HG03571 (cell line): ENCODE measurements around the gene SLC7A6.

Source experiments
- ATAC-seq: cut with Tn5 transposase; IDR thresholded peaks from one replicate; pipeline ENCODE4 v1.9.1; 2021; ENCODE audit not compliant: unreplicated experiment

Gene SLC7A6

GRCh38 chr16:68253721-68254120 lies 10.6 kb upstream of the SLC7A6 start:
- no peak for ATAC-seq

GRCh38 chr16:68255712-68256111 lies 8.6 kb upstream of the SLC7A6 start:
- ATAC-seq: no peak

GRCh38 chr16:68257251-68257905 lies 6.9 kb upstream of the SLC7A6 start:
- no peak for ATAC-seq

- ATAC-seq: no peak
Measured at GRCh38 chr16:68257906-68258800, 6.2 kb upstream of the SLC7A6 start.

GRCh38 chr16:68259007-68259825 lies 5.1 kb upstream of the SLC7A6 start:
- no peak for ATAC-seq

- peak; percentile 7 for ATAC-seq
Measured at GRCh38 chr16:68263559-68264127, 683 bp upstream of the SLC7A6 start.

GRCh38 chr16:68265078-68265920 lies 973 bp downstream of the SLC7A6 start:
- no peak for ATAC-seq

- no peak for ATAC-seq
Measured at GRCh38 chr16:68267612-68268405, 3.5 kb downstream of the SLC7A6 start.

- ATAC-seq: no peak
Measured at GRCh38 chr16:68269793-68270192, 5.5 kb downstream of the SLC7A6 start.

- ATAC-seq: no peak
Measured at GRCh38 chr16:68270353-68270752, 6.0 kb downstream of the SLC7A6 start.

GRCh38 chr16:68272507-68273209 lies 8.3 kb downstream of the SLC7A6 start:
- ATAC-seq: no peak

GRCh38 chr16:68273459-68273858 lies 9.1 kb downstream of the SLC7A6 start:
- ATAC-seq: no peak

- no peak for ATAC-seq
Measured at GRCh38 chr16:68273896-68274295, 9.6 kb downstream of the SLC7A6 start.

GRCh38 chr16:68274441-68274840 lies 10.1 kb downstream of the SLC7A6 start:
- no peak for ATAC-seq

- ATAC-seq: peak; percentile 60
Measured at GRCh38 chr16:68275611-68276191, 11.4 kb downstream of the SLC7A6 start.

- ATAC-seq: no peak
Measured at GRCh38 chr16:68276223-68276622, 11.9 kb downstream of the SLC7A6 start.

GRCh38 chr16:68279726-68280558 lies 15.6 kb downstream of the SLC7A6 start:
- no peak for ATAC-seq
